GM19043 (cell line): ENCODE data around the gene SLC44A1.

Experiments used
- ATAC-seq: cut with Tn5 transposase; IDR thresholded peaks from one replicate; pipeline ENCODE4 v1.9.1; 2021; ENCODE audit warnings: low read depth; ENCODE audit not compliant: unreplicated experiment

The SLC44A1 gene

DNA sequence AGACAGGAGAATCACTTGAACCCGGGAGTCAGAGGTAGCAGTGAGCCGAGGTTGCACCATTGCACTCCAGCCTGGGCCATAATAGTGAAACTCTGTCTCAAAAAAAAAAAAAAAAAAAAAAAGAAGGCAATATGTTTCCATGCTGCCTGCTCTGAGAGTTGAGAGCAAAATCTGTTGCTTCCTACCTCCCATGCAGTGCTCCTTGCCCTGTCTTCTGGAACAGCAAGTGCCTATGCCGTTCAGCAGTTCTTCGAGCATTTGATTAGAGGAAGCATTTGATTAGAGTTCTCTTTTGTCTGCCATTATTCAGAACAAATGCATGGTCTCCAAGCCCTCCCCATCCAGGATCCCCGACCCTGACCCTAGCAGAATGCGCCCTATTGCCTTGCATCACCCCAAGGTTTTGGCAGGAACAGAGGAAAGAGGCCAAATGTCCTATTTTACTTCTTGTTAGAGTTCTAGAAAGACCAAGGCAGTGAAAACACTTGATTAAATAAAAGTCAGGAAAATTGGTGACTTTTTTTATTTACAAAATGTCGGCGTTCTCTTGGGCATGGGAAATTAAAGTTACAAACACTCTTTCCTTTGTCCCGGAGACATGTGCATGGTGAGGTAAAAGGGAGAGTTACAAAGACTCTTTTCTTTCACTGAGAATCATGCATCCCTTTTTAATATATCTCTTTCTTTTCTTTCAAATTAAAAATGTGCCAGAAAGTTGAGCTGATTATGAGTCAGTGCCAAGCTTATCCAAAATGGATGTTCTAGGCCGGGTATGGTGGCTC lies 175.6 kb downstream of the SLC44A1 start:
- no peak for ATAC-seq

DNA sequence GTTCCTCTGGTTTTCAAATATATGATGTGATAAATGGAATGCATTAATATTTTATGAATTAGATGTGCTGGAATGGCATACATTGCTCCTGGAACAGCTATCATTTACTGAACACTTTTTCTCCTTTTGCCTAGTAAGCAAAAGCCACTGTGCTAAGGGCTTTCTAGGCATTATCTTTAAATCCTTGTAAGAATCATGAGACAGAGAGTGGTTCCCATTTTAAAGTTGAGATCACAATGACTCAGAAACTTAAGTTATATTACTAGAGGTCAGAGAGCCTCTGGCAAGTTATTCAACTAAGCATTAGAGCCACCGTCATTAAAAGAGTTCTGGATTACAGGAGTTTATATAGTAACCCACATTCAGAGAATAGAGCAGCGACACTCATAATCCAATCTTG lies 176.7 kb downstream of the SLC44A1 start:
- no peak for ATAC-seq

DNA sequence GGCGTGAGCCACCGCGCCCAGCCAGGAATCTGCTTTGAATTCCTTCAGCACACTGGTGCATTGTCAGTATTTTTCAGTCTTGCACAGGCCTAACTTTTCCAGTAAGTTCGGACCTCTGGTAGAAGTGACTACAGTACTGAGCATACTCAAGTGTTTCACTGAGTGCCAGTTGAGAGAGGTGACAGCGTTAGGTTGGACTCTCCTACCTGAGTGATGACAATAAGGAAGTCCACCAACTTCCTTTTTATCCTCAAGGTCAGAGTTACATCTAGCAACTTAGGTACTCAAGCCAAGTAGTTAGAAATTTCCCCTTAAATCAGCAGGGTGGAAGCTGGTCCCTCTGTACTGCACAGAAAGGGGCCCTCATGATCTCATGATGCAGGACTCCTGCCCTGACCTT lies 177.4 kb downstream of the SLC44A1 start:
- no peak for ATAC-seq

DNA sequence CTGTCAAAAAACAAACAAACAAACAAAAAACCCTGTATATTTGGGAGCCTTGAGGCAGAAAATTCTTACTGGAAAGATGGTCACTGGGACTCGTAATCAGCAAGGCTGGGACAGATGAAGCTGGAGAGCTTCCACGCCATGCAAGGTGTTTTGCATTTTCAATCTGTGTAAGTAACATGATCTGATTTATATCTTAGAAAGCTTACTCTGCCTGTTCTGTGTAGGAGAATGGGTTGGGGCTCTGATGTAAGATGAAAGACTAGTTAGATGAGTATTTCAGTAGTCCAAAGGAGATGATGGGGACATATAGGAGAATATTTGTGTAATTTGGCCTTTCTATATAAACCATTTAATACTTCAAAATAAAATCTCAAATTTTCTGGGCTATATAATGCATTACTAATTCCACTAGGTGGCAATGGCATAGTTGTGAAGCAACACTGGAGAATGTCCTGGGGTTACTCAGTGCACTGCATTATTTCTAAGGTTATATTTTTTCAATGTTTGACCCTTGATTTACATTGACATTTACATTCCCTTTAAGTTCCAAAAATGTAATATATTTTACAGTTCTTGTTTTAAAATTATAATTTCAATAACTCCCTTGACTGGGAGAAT lies 181.5 kb downstream of the SLC44A1 start:
- peak; percentile 83 for ATAC-seq

DNA sequence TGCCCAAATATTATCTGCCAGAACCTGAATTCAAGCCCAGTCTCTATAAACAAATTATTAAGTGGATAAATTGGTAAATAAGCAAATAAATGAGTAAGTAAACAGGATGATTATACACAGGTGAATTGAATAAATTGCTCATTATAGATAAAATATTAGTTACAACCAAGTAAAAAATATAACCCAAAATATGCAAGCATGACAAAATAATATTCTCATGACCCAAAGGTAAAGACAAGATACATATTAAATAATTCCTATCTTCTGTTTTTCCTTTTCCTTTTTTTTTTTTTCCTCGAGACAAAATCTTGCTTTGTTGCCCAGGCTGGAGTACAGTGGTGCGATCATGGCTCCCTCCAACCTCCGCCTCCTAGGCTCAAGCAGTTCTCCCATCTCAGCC lies 182.2 kb downstream of the SLC44A1 start:
- no peak for ATAC-seq

DNA sequence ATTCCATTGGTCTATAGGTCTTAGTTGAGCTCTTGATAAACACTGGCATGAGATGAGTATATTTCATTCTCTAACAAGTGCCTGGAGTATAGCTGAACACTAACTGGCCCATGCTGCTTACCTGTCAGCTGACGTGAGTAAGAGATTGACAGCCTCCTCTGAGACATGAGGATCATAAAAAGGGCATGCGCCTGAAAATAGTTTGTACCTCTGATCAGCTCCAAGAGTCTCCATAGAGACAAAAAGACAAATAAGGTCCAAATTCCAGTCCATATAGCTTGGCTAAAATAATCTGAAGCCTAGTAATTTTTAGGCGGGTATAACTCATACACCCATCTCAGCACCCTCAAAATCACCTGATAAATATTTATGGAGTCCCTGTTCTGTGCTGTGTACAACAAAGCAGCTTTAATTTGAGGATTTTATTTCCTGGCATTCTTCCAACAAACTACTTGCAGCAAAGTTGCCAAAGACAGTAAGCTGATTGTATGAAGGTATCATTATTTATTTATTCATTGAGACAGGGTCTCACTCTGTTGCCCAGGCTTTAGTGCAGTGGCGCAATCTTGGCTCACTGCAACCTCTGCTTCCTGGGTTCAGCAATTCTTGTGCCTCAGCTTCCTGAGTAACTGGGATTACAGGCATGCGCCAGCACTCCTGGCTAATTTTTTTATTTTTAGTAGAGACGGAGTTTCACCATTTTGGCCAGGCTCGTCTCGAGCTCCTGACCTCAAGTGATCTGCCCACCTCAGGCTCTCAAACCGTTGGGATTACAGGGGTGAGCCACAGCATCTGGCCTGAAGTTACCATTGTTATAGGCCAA lies 187.2 kb downstream of the SLC44A1 start:
- ATAC-seq: no peak

DNA sequence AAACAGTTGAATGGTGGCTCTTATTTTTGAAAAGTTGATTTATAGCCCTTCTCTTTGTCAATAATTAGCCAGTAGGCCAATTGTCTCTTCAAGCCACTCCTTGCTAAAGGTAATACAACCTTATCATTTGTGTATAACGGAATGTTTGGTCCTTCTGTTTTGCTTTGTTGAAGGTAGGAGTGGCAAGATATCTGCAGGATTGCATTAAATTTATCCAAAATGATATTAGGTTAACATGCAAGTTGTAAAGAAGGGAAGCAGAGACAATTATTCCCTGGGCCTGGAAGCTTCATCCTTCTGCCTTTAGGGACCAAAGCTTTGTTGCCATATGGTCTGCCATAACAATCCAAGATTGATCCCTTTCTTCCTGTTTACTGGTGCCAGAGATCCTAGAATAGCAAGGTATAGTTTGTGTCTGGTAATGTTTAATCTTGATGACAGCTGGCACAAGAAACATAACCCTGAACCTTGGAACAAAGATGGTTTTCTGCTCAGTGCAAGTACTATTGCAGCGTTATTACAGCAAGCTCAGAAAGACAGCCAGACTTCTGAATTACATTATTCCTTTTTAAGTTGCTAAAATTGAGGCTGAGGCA lies 187.9 kb downstream of the SLC44A1 start:
- ATAC-seq: no peak

DNA sequence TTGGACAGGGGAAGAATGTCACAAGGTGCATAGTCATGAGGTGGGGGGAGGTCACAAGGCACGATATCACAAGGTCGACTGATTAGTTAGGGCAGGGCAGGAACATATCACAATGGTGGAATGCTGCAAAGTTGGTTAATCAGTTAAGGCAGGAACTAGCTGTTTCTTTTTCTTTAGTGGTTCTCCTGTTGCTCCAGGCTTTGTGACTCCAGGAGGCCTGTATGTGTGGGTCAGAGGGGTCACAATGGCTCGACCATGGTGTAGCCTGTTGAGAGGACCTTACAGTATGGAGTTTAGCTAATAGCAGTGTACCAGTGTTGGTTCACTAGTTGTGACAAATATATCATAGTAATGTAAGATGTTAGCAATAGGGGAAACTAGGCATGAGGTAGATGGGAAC lies 191.0 kb downstream of the SLC44A1 start:
- ATAC-seq: no peak

DNA sequence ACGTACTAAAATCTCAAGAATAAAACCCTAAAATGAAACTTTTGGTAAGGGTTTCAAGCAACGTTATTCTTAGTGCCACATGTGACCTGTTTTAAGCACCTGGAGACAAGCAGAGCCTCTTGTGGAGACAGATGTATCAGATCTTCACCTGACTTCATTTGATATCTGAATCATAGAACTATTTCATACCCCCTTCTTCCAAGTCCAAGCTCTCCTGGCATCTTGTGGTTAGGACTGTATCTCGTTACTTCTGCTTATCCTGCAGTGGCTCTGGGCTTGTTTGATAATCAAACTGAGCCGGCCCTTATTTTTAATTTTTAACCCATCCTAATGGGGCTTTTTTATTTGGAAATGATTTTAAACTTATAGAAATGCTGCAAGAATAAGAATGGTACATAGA lies 192.3 kb downstream of the SLC44A1 start:
- no peak for ATAC-seq

DNA sequence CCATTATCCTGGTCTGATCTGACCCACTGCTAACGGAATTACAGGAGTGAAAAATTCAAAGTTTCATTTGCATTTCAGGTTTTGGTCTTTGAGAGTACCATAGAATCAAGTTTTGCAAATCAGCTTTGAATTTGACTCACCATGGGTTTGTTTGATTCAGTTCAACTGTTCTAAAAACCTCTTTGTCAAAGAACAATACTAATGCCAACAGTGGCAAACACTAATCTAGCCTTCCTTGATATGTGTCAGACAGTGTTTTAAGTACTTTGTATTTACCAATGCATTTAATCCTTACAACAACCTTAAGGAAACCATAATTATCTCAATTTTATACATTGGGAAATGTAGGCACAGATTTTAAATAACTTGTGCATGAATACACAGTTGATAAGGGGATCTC lies 193.3 kb downstream of the SLC44A1 start:
- no peak for ATAC-seq

DNA sequence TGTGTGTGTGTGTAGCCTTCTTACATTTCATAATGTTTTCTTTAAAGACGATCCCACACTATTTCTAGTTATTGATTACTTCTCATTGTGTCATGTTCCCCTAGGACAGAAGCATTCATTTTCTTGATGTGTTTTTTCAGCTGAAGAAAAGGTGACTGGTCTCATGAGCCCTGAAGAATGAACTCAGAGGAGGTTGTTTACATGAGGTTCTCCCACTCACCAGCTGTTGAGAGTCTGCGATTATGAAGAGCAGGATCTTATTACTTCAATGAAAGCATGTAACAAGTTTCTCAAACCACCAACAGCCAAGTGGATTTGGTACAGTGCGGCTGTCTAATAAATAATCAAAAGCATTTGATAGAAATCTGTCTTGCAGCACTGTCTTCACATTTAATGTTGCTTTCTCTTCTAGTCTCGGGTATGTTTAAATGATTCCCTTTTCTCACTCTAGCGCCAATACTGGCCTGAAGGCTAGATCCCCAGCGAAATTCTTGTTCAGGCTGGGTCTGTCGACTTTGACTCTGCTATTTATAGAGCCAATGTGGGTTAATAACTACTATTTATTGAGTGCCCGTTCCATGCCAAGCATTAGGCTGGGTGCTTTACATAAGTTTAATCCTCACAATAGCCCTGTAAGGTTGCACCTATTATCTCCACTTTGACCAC lies 193.8 kb downstream of the SLC44A1 start:
- no peak for ATAC-seq

DNA sequence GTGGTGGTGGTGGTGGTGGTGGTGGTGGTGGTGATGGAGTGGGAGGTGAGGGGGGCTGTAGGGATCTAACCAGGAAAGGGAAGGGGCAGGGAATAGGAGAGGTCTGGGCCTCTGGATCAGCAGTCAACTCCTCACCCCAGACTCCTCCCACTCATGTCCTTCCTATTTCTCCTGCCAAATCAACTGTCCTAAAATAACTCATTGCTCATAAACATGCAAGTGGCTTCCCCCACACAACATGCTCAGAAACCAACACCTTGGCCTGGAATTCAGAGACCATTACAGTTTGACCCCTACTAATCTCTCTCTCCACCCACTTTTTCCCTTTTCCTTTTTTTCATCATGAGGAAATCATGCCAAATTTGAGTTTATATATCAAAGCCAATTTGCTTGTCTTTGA lies 195.0 kb downstream of the SLC44A1 start:
- no peak for ATAC-seq

DNA sequence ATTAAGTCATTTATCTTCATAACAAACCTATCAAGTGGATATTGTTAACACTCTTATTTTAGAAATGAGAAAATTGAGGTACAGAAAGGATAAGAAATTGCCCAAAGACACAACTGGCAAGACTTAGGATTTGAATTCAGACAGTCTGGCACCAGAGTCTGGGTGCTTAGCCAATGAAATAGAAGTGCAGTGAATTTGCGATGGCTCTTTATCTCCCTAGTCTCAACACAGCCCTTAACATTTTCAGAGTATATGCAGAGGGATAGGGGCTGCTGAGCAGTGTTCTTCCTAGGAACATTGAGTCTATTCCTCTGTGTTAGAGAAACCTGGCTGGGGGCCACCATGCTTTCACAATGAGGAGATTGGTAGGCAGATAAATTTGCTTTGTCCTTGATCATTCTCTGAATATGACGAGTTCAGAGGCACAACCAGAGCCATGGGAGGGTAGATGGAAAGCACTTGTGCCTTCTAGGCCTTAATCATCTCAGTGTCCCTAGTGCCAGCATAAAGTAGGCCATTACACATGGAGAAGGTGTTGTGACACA lies 197.2 kb downstream of the SLC44A1 start:
- ATAC-seq: no peak

DNA sequence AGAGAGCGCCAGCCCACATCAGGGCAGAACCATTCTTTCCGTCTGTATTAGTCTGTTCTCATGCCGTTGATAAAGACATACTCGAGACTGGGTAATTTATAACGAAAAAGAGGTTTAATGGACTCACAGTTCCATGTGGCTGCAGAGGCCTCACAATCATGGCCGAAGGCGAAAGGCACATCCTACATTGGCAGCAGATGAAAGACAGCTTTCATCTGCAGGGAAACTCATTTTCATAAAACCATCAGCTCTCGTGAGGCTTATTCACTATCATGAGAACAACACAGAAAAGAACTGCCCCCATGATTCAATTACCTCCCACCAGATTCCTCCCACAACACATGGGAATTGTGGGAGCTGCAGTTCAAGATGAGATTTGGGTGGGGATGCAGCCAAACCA lies 198.7 kb downstream of the SLC44A1 start:
- no peak for ATAC-seq

DNA sequence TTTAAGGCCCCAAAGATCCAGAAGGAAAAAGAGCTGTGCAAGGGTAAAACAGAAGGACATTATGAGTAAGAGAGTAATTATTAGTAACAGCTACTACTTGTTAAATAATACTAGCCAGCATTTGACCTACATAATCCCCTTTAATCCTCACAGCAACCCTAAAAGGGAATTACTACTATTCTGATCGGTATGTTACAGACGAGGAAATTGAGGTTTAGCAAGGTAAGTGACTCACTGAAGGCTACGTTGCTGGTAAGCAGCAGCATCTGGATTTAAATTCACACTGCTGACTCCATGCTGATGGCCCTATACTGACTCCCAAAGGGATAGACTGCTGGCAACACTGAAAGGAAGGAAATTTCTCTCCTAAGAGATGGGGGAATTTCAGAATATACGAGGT lies 199.7 kb downstream of the SLC44A1 start:
- no peak for ATAC-seq

DNA sequence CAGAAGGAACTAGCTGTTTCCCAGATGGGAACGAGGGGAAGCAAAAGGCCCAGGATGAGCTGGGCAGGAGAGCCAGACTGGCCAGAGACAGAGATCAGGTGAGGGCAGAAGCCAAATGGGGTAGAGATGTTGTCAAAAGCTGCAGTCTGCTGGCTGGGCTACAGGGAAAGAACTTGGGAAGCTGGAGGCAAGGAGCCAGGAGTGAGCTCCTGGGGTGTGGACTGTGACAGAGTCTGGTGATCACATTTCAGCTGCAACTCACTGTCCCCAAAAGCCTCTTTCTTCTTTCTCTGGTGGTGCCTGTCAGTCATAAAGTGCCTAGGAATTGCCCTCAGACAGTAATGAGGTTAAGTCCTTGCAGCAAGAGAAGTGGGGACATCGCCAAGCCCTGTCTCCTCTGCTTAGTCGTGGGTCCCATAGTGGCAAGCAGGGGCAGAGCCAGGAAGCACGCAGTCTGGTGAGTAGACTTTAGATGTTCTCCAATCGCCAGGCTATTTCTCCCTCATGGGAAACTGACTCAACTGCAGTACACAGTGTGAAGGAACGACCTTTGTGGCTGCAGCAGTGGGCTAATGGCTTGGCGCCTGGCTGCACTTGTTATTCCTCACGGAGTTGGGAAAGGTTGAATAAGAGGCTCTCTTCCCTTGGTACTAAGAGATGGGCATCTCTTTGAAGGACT lies 200.9 kb downstream of the SLC44A1 start:
- ATAC-seq: no peak

DNA sequence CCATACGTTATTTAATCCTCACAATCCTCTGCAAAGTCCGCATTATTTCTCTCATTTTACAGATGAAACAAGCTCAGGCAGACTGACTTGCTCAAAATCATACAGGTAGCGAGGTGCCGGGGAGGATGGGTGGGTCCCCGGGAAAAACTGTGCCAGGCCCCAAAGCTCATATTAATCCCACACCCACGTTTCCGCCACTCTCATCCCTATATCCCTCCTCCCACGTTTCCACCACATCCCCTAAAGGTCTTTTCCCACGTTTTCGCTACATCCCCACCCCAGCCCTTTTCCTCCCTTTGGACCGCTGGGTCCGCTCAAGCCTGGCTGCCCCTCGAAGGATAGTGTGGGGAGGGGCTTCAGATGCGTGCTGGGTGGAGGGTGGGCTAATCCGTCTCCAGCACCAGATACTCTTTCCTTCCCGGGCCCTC lies 202.9 kb downstream of the SLC44A1 start:
- no peak for ATAC-seq

DNA sequence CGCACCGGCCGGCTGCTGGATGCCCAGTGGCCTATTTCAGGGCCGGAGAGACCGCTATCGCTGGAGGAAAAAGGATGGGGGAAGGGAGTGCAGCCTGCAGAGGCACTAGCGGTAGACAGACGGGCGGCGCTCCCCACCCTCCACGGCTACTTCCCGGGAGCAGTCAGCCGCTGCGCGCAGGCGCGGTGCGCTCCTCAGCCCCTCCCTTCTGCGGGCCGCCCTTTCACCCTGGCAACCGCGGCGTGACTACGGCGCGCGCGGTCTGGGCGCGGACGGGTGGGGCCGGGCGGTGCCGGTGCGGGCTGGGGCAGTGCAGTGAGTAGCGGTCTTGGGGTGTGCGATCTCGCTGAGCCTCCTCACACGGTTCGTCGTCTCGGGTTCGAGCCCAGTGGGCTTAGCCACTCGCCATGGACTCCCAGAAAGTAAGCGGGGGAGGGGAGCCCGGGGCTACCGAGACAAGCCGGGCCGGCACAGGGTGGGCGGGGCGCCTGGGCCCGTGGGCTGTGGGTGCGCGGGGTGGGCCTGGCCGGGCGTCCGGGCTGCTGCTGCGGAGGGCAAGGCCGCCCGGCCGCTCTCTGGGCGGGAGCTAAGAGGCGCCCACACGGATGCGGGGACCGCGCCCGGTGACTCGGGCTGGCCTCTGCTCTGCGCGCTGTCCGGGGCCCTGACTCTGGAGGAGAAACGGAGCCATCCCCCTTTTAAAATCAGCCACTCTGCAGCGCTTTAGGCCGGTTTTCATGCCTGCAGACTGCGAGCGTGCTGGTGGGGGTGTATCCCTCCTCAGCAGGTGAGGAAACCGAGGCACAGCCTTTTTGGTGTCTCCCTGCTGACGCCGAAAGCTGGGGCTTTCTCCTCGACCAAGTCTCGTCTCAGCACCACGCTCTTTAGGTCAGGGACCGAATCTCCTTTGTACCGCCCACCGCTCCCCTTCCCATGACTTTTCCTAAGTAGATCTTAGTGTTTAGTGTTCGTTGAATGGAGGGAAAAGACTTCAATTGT lies 203.7 kb downstream of the SLC44A1 start, which contains the start of gene FSD1L:
Gene FSD1L (plus strand): TSS at position 221 of the 999 bp plus-strand sequence. CDS start 187 bp downstream, at position 408.
- ATAC-seq: peak; percentile 90
